ENCODE data around the gene DDX24. TPM values are rescaled to one million over a fixed set of nuclear protein-coding genes. Genes with fewer than 3 reads are reported as not detected.

The DDX24 gene
- total and polyA plus RNA-seq, 9 of the 15 experiments (the other 6 are each of a cell fraction or from before 2014, with no cell fraction given), result 82.4 to 175 (median 122) TPM

DNA sequence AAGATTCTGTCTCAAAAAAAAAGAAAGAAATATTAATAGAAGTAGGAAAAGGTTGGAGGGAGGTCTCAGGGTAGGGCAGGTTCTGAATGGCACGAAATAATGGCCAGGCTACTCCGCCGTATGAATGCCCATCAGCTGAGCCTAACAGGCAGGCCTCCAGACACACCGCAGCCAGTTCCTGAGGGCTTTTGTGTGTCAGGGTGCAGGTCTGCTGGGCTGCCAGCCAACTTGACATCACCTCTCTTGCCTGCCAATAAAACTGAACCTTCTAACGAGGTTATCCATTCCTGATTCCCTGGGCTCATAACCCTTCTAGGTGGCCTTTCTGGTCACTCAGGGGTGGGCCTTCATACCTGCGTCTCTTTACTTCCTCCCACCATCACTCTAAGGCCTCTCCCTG is 32.5 kb upstream of the DDX24 start (continued):
- TF ChIP-seq, protein P1, sequence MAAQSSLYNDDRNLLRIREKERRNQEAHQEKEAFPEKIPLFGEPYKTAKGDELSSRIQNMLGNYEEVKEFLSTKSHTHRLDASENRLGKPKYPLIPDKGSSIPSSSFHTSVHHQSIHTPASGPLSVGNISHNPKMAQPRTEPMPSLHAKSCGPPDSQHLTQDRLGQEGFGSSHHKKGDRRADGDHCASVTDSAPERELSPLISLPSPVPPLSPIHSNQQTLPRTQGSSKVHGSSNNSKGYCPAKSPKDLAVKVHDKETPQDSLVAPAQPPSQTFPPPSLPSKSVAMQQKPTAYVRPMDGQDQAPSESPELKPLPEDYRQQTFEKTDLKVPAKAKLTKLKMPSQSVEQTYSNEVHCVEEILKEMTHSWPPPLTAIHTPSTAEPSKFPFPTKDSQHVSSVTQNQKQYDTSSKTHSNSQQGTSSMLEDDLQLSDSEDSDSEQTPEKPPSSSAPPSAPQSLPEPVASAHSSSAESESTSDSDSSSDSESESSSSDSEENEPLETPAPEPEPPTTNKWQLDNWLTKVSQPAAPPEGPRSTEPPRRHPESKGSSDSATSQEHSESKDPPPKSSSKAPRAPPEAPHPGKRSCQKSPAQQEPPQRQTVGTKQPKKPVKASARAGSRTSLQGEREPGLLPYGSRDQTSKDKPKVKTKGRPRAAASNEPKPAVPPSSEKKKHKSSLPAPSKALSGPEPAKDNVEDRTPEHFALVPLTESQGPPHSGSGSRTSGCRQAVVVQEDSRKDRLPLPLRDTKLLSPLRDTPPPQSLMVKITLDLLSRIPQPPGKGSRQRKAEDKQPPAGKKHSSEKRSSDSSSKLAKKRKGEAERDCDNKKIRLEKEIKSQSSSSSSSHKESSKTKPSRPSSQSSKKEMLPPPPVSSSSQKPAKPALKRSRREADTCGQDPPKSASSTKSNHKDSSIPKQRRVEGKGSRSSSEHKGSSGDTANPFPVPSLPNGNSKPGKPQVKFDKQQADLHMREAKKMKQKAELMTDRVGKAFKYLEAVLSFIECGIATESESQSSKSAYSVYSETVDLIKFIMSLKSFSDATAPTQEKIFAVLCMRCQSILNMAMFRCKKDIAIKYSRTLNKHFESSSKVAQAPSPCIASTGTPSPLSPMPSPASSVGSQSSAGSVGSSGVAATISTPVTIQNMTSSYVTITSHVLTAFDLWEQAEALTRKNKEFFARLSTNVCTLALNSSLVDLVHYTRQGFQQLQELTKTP (IDR thresholded peaks at IDR 0.05; ENCODE audit: low read depth in 1 of 2, partially characterized antibody in 2 of 2), result no peak
- TF ChIP-seq, protein P2, sequence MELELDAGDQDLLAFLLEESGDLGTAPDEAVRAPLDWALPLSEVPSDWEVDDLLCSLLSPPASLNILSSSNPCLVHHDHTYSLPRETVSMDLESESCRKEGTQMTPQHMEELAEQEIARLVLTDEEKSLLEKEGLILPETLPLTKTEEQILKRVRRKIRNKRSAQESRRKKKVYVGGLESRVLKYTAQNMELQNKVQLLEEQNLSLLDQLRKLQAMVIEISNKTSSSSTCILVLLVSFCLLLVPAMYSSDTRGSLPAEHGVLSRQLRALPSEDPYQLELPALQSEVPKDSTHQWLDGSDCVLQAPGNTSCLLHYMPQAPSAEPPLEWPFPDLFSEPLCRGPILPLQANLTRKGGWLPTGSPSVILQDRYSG (tag; conservative IDR thresholded peaks at IDR 0.05; ENCODE audit: low read depth), result no peak
- TF ChIP-seq, protein P3, sequence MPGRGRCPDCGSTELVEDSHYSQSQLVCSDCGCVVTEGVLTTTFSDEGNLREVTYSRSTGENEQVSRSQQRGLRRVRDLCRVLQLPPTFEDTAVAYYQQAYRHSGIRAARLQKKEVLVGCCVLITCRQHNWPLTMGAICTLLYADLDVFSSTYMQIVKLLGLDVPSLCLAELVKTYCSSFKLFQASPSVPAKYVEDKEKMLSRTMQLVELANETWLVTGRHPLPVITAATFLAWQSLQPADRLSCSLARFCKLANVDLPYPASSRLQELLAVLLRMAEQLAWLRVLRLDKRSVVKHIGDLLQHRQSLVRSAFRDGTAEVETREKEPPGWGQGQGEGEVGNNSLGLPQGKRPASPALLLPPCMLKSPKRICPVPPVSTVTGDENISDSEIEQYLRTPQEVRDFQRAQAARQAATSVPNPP (IDR thresholded peaks at IDR 0.05; ENCODE audit: borderline replicate concordance, insufficient read depth, insufficient read length), result no peak
- TF ChIP-seq, protein P4, sequence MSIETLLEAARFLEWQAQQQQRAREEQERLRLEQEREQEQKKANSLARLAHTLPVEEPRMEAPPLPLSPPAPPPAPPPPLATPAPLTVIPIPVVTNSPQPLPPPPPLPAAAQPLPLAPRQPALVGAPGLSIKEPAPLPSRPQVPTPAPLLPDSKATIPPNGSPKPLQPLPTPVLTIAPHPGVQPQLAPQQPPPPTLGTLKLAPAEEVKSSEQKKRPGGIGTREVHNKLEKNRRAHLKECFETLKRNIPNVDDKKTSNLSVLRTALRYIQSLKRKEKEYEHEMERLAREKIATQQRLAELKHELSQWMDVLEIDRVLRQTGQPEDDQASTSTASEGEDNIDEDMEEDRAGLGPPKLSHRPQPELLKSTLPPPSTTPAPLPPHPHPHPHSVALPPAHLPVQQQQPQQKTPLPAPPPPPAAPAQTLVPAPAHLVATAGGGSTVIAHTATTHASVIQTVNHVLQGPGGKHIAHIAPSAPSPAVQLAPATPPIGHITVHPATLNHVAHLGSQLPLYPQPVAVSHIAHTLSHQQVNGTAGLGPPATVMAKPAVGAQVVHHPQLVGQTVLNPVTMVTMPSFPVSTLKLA (conservative IDR thresholded peaks at IDR 0.05), result no peak
- TF ChIP-seq, protein P5, sequence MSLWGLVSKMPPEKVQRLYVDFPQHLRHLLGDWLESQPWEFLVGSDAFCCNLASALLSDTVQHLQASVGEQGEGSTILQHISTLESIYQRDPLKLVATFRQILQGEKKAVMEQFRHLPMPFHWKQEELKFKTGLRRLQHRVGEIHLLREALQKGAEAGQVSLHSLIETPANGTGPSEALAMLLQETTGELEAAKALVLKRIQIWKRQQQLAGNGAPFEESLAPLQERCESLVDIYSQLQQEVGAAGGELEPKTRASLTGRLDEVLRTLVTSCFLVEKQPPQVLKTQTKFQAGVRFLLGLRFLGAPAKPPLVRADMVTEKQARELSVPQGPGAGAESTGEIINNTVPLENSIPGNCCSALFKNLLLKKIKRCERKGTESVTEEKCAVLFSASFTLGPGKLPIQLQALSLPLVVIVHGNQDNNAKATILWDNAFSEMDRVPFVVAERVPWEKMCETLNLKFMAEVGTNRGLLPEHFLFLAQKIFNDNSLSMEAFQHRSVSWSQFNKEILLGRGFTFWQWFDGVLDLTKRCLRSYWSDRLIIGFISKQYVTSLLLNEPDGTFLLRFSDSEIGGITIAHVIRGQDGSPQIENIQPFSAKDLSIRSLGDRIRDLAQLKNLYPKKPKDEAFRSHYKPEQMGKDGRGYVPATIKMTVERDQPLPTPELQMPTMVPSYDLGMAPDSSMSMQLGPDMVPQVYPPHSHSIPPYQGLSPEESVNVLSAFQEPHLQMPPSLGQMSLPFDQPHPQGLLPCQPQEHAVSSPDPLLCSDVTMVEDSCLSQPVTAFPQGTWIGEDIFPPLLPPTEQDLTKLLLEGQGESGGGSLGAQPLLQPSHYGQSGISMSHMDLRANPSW (CRISPR knock-in tag; IDR thresholded peaks at IDR 0.05), result no peak
- TF ChIP-seq POLR2AphosphoS5 (IDR thresholded peaks at IDR 0.05; ENCODE audit: control insufficient read depth, insufficient read depth, low read depth, low read length) (no peak), SNIP1 (IDR thresholded peaks at IDR 0.05; ENCODE audit: low read depth) (no peak), PTTG1 (tag; IDR thresholded peaks at IDR 0.05; ENCODE audit: low read depth) (no peak), ETV5 (CRISPR knock-in tag; IDR thresholded peaks at IDR 0.05; ENCODE audit: low read depth) (no peak), MCM3 (IDR thresholded peaks at IDR 0.05) (no peak), STAG1 (CRISPR knock-in tag; IDR thresholded peaks at IDR 0.05; ENCODE audit: borderline replicate concordance) (no peak), NR2F6 (CRISPR knock-in tag; IDR thresholded peaks at IDR 0.05) (no peak), SMARCA5 (IDR thresholded peaks at IDR 0.05) (no peak), ZBTB8A (IDR thresholded peaks at IDR 0.05; ENCODE audit: partially characterized antibody) (no peak), SREBF2 (CRISPR knock-in tag; IDR thresholded peaks at IDR 0.05) (no peak), NFE2 (IDR thresholded peaks at IDR 0.05; ENCODE audit: low read depth) (no peak)
- TF ChIP-seq, protein P6, sequence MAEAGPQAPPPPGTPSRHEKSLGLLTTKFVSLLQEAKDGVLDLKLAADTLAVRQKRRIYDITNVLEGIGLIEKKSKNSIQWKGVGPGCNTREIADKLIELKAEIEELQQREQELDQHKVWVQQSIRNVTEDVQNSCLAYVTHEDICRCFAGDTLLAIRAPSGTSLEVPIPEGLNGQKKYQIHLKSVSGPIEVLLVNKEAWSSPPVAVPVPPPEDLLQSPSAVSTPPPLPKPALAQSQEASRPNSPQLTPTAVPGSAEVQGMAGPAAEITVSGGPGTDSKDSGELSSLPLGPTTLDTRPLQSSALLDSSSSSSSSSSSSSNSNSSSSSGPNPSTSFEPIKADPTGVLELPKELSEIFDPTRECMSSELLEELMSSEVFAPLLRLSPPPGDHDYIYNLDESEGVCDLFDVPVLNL (CRISPR knock-in tag; IDR thresholded peaks at IDR 0.05; ENCODE audit: low read depth), result no peak
